ENCODE measurements around the gene MRPL44.

Gene MRPL44

DNA sequence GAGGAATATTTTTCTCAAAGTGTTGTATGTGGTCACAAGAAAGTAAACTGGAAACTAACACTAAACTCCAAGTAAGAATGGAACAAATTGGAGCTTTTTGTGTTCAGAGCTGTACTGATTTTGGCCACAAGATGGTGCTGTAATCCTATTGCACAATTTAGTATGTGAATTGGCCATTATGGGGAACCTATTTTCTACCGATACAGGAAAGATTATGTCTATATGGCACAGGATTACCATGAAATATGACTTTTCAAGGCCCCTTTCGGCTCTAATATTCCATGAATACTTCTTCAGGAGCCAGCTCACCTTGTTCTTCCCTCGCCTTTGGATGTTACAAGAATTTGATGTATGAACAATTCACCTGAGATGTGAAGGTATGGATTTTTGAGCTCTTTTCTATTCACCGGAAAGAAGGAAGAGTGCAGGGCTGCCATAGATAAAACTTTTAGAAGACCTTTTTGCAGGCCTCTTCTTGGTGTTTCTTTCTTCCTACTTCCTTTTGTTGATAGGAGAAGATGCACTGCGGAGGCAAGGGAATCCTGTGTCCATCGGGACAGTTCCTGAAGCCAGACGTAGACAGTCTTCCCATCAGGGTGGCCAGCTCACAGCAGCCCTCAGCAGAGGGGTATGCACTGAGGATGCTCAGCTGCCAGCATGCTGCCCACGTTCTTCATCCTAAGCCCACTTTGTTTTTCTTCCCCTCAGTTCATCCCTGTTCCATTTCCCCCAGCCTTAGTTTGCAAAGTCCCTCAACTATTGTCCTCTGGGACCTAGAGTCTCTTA is 13.3 kb downstream of the MRPL44 start:
- TF ChIP-seq, protein P1, sequence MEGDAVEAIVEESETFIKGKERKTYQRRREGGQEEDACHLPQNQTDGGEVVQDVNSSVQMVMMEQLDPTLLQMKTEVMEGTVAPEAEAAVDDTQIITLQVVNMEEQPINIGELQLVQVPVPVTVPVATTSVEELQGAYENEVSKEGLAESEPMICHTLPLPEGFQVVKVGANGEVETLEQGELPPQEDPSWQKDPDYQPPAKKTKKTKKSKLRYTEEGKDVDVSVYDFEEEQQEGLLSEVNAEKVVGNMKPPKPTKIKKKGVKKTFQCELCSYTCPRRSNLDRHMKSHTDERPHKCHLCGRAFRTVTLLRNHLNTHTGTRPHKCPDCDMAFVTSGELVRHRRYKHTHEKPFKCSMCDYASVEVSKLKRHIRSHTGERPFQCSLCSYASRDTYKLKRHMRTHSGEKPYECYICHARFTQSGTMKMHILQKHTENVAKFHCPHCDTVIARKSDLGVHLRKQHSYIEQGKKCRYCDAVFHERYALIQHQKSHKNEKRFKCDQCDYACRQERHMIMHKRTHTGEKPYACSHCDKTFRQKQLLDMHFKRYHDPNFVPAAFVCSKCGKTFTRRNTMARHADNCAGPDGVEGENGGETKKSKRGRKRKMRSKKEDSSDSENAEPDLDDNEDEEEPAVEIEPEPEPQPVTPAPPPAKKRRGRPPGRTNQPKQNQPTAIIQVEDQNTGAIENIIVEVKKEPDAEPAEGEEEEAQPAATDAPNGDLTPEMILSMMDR (IDR thresholded peaks at IDR 0.05; ENCODE audit: low read depth, low read length) = peak; percentile 85
- no peak overlapping the region for H3K4me3 ChIP-seq (replicated peaks in 1 of 2; ENCODE audit: low read depth in 2 of 2, low read length in 2 of 2)
- peak; percentile 72 to 82 for DNase-seq (ENCODE audit: low read depth in 2 of 2)

DNA sequence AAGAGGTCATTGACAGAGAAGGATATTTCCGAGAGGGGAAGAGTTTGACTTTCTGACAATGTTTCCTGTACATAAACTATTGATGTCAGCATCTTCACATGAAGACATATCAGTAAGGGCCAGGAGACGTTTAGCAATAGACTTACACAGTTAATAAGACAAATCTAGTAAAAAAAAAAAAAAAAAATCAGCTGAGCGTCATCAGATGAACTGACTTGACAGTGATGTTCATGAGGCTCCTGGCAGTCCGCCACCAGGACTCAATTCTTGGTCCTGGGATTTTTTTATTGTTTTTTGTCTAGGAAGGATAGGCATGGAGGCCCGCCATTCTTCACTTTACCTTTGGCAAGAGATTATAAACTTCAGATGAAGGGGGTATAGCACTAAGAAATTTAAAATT is 14.5 kb downstream of the MRPL44 start:
- DNase-seq (ENCODE audit: low read depth in 2 of 2) = no peak
- H3K4me3 ChIP-seq (replicated peaks in 1 of 2; ENCODE audit: low read depth in 2 of 2, low read length in 2 of 2) = no peak overlapping the region
- TF ChIP-seq, protein P1 (IDR thresholded peaks at IDR 0.05; ENCODE audit: low read depth, low read length) = no peak

DNA sequence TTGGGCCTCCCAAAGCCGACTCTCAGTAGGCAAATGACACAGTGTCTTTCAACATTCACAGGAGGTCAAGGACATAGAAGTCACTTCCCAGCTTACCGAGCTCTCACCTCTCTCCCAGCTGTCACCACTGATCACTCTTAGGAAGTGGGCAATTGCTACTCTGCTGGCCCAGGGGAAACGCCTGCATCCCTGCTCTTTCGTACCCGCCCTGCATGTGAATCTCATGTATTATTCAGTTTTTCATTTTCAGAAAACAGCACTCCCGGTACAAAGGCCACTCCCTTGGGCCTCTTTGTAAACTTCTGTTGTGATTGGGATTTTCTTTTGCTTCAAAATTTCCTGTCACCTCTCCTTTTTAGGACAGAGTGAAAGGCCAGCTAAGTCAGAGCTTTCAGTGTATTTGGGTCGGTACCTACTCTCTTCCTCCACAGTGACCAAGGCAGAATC is 15.4 kb downstream of the MRPL44 start:
- DNase-seq (ENCODE audit: low read depth in 2 of 2) = no peak
- TF ChIP-seq, protein P1 (IDR thresholded peaks at IDR 0.05; ENCODE audit: low read depth, low read length) = no peak
- no peak overlapping the region for H3K4me3 ChIP-seq (replicated peaks in 1 of 2; ENCODE audit: low read depth in 2 of 2, low read length in 2 of 2)

DNA sequence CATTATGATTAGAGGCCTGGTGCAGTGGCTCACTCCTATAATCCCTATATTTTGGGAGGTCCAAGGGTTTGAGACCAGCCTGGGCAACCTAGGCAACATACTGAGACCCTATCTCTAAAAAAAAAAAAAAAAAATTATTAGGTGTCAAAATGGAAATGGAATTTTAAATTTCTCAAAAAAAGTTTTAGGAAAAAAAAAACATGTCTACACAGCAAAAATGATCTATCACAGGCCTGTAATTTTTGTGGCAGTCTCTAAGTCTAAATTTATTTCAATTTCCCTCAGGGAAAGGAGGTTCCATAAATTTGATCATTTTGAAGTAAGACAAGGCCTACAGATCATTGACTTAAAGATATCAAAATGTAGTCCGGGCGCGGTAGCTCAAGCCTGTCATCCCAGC is 16.3 kb downstream of the MRPL44 start:
- TF ChIP-seq, protein P1 (IDR thresholded peaks at IDR 0.05; ENCODE audit: low read depth, low read length) = no peak
- no peak for DNase-seq (ENCODE audit: low read depth in 2 of 2)
- no peak overlapping the region for H3K4me3 ChIP-seq (replicated peaks in 1 of 2; ENCODE audit: low read depth in 2 of 2, low read length in 2 of 2)

DNA sequence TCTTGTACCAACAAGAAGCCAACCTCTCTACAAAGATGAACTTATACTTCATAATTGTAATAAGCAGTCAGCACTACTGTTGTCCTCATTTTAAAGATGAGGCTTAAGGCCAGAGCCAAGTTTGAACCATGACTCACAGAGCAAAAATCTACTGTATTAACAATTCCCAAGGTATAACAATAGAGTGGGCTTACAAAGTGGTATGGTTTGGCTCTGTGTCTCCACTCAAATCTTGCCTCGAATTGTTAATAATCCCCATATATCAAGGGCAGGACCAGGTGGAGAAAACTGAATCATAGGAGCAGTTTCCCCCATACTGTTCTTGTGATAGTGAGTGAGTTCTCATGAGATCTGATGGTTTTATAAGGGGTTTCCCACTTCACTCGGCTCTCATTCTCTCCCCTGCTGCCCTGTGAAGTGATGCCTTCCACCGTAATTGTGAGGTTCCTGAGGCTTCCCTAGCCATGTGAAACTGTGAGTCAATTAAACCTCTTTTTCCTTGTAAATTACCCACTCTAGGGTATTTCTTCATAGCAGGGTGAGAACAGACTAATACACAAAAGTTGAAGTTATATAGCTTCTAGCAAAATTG is 19.5 kb downstream of the MRPL44 start:
- H3K4me3 ChIP-seq (replicated peaks in 1 of 2; ENCODE audit: low read depth in 2 of 2, low read length in 2 of 2) = no peak overlapping the region
- TF ChIP-seq, protein P1 (IDR thresholded peaks at IDR 0.05; ENCODE audit: low read depth, low read length) = no peak
- peak; percentile 39 to 81 for DNase-seq (ENCODE audit: low read depth in 2 of 2)

DNA sequence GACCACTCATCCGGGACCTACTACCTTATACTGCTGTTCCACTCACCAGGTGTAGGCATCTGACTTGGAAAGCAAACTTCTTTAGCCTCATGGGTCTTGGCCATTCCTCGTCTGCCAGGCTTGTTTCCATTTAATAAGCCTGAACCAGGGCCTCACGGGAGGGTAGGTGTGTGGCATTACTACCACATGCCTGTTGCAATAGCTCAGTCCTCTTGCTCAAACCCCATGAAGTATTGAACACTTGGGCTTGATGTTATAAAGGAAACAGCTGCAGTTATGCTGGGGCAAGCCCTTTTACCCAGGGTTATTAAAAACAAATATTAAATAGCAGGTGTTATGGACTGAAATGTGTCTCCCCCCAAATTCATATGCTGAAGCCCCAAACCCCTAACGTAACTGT is 21.2 kb downstream of the MRPL44 start:
- no peak overlapping the region for H3K4me3 ChIP-seq (replicated peaks in 1 of 2; ENCODE audit: low read depth in 2 of 2, low read length in 2 of 2)
- TF ChIP-seq, protein P1 (IDR thresholded peaks at IDR 0.05; ENCODE audit: low read depth, low read length) = no peak
- no peak for DNase-seq (ENCODE audit: low read depth in 2 of 2)

Data from cardiac fibroblast (primary cell).